ENCODE data around the gene DDIT4. TPM values are rescaled to one million over a fixed set of nuclear protein-coding genes. Genes with fewer than 3 reads are reported as not detected.

DDIT4 gene
- total and polyA plus RNA-seq, 2 of the 4 experiments (the other 2 are of a cell fraction): 59.6 to 108 TPM

- H4K91ac ChIP-seq (ENCODE audit: insufficient read depth, low read depth, low read length): peak overlapping the region; percentile 73
- peak overlapping the region; percentile 97 for H2AK9ac ChIP-seq (replicated peaks; ENCODE audit: low read depth, low read length, poor library complexity)
- no TSS peak for BruUV-seq (replicated peaks)
- no peak overlapping the region for H4K5ac ChIP-seq (ENCODE audit: low read depth, low read length)
- no peaks in the 10 kb centered on the region for H4K20me1 ChIP-seq (ENCODE audit: insufficient read depth, low read length)
- H3K4me1 ChIP-seq (ENCODE audit: control insufficient read depth, insufficient read depth, low read length): peaks cover 15% of the 10 kb centered on the region
- peak overlapping the region; percentile 96 for H2AK5ac ChIP-seq (ENCODE audit: low read depth, low read length)
- H3K9ac ChIP-seq (ENCODE audit: low read depth, low read length): no peak overlapping the region
- dilution Hi-C loops (cut with HindIII; ENCODE audit: low sequenced_read_pairs, unreplicated experiment): no loop called here
- 60% methylated on average over 12 of the region's 21 CpGs; no CpG with 5 or more reads in 1 of the 2 experiments for WGBS, 2 experiments (ENCODE audit: extremely low coverage in 2 of 2, insufficient read length in 1 of 2)
- peak overlapping the region; percentile 95; the same call in 1 of the 2 replicates for H2BK20ac ChIP-seq (ENCODE audit: low read depth, low read length)
- H3K56ac ChIP-seq (ENCODE audit: extremely low read depth, insufficient read depth, low read length): no peak overlapping the region
- no peak overlapping the region for H3K27ac ChIP-seq (ENCODE audit: insufficient read depth, low read length)
- TF ChIP-seq MXI1 (IDR thresholded peaks at IDR 0.05; ENCODE audit: borderline replicate concordance, low read depth, low read length): peak; percentile 83
- TF ChIP-seq POLR2A (IDR thresholded peaks at IDR 0.05; ENCODE audit: low read depth, low read length): no peak
- TF ChIP-seq MAZ (IDR thresholded peaks at IDR 0.05; ENCODE audit: borderline replicate concordance, low read depth, low read length): no peak
- no peak for TF ChIP-seq FOS (IDR thresholded peaks at IDR 0.05; ENCODE audit: low read depth, low read length)
- H2BK120ac ChIP-seq (ENCODE audit: low read depth, low read length): peak overlapping the region; percentile 89
- ChIA-PET CTCF (no interaction called here), POLR2A (ENCODE audit: unreplicated experiment) (interaction anchor here (0.6 kb wide), 1 partner anchor 180 kb away, joined by 3 read pairs; no protein-coding TSS in a partner anchor)
- peak overlapping the region; percentile 76; the same call in 1 of the 2 replicates for H3K23ac ChIP-seq (ENCODE audit: low read depth, low read length)
- H3K4me2 ChIP-seq (ENCODE audit: low read depth, low read length): no peak overlapping the region
- intact Hi-C loops (cut with micrococcal nuclease): no loop called here
- H3K9me1 ChIP-seq (ENCODE audit: insufficient read depth, low read length): peaks cover 18% of the 10 kb centered on the region
- H3K18ac ChIP-seq (ENCODE audit: low read depth, low read length): no peak overlapping the region
- no peak overlapping the region for H3K4me3 ChIP-seq (ENCODE audit: insufficient read depth, low read depth, low read length)
- no peaks in the 10 kb centered on the region for H3K36me3 ChIP-seq (ENCODE audit: control insufficient read depth, insufficient read depth, low read length)
- peak overlapping the region; percentile 72; the same call in 2 of the 3 replicates for H2BK15ac ChIP-seq (ENCODE audit: low read depth, low read length)
- no peaks in the 10 kb centered on the region for H3K79me1 ChIP-seq (ENCODE audit: low read depth in 1 of 2, low read length in 2 of 2)
- H2AFZ ChIP-seq (replicated peaks; ENCODE audit: low read length, poor library complexity): peak overlapping the region; percentile 94
- DNase-seq (peak; percentile 38), ATAC-seq (ENCODE audit: low read depth) (peak; percentile 25)
- H2BK5ac ChIP-seq (ENCODE audit: low read depth, low read length, poor library complexity, severe bottlenecking): no peak overlapping the region
- H3K4ac ChIP-seq (ENCODE audit: low read depth, low read length): peak overlapping the region; percentile 78
- no peaks in the 10 kb centered on the region for H3K9me3 ChIP-seq (ENCODE audit: control insufficient read depth, insufficient read depth, low read length)
- in situ Hi-C loops (cut with MboI; ENCODE audit: low sequenced_read_pairs): no loop called here
- peak overlapping the region in 1 of 2 experiments; percentile 96; a peak in 2 of 4 replicates for H4K8ac ChIP-seq (ENCODE audit: low read depth in 2 of 2, low read length in 2 of 2)
- peak overlapping the region; percentile 64; the same call in 1 of the 2 replicates for H3K14ac ChIP-seq (replicated peaks; ENCODE audit: low read depth, low read length)
- H3K27me3 ChIP-seq (ENCODE audit: control insufficient read depth, insufficient read depth, low read length): no peaks in the 10 kb centered on the region
Observed at GRCh38 chr10:72309290-72310240, 35.8 kb downstream of the DDIT4 start.
